ENCODE measurements around the gene OSBPL6.
"Not testable (repeated sequence)": the region's sequence is repeated elsewhere in the genome, so short reads cannot be mapped to it uniquely, and the experiment has no call there.

Gene OSBPL6

DNA sequence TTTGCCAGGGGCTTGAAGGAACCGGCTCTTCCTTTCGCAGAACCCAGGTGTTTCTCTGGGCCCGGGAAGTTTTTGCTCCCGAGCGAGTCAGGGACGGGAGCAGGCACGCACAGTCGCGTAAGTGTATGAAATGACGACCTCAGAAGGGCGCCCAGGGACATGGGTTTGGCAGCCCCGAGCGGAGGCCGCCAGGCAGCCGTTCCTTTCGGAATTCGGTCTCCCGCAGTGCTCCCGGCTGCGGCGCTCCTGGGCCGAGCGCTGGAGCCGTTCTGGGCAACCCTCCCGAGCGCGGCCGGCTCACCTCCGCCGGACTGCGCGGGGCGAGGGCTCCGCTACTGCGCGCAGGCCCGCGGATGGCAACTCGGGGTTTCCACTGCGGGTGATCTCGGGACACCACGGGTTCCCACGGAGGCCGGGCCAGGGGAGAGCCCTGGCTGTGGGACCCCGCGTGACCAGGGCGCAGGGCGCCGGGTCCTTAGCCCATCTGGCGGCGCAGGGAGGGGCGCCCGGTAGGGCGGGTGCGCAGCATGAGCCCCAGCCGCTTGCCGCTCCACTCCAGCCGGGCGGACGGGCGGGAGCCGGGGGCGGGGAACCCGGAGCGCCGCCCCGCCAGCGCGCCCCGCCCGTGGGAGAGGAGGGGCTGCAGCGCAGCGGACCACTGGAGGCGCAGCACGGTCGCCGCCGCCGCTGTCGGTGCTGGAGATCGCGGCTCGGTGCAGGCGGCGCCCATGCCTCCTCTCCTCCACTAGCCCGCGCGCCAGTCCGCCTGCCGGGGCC, at the start of gene OSBPL6:
Gene OSBPL6 (plus strand): TSS at position 690 of the 777 bp plus-strand sequence. CDS start 111,673 bp downstream, outside the sequence.
- peak in 2 of 4 experiments; percentile 4 to 41 for DNase-seq

DNA sequence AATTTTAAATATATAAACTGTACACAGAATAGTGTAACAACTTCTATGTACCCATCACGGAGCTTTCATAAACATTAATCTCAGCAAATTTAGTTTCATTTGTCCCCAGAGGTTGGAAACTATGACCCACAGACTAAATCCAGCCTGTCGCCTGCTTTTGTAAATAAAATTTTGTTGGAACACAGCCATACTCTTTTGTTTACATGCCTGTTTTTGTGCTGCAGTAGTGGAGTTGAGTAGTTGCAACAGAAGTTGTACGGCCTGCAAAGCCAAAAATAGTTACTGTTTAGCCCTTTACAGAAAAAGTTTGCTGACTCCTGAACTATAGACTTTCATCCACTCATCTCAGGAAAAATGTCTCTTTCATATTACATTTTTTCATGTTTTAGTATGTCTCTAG, 42.3 kb upstream of the OSBPL6 start:
- DNase-seq: no peak

DNA sequence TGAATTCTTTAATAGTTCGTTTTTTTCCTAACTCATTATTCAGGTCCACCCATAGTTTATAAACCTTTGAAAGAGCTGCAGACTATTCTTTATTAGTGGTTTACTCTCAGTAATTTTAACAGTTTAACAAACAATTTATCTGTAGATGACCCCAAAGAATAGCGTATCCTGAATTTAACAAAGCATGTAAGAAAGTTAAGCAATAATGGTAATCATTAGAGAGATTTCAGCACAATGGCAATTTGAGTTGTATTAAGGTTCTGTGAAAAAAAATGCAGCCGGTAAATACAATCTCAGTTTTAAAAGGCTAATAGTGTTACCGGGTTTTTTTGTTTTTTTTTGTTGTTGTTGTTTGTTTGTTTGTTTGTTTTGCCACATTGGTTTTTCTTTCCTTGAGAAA, 41.8 kb upstream of the OSBPL6 start:
- no peak for DNase-seq

DNA sequence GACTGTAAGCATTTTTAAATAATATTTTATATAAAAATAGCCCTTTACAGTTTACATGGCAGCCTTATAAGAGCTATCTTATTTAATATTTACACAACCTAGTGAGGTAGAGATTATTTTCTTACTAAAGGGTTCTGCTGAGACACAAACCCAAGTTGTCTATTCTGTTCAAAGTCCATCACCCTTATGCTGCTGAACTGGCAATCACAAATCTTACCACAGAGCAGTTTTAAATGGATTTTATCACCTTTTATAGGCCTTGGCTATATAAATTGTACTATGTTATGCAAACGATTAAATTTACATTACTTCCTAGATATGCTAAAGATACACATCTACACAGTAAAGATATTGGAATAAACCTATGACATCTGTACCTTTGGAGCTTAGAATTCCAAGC, 41.3 kb upstream of the OSBPL6 start:
- DNase-seq: no peak

DNA sequence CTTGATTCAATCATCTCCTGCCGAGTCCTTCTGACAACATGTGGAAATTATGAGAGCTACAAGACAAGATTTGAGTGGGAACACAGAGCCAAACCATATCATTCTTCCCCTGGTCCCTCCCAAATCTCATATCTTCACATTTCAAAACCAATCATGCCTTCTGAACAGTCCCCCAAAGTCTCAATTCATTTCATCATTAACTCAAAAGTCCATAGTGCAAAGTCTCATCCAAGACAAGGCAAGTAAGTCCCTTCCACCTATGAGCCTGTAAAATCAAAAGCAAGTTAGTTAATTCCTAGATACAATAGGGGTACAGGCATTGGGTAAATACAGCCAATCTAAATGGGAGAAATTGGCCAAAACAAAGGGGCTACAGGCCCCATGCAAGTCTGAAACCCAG, 40.4 kb upstream of the OSBPL6 start:
- DNase-seq: not testable (repeated sequence)

DNA sequence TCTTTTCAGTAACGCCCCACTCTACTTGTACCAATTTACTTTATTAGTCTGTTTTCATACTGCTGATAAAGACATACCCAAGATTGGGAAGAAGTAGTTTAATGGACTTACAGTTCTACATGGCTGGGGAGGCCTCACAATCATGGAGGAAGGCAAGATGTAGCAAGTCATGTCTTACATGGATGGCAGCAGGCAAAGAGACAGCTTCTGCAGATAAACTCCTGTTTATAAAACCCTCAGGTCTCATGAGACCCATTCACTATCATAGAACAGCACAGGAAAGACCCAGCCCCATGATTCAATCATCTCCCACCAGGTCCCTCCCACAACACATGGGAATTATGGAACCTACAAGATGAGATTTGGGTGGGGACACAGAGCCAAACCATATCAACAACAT, 38.8 kb upstream of the OSBPL6 start:
- DNase-seq: no peak

DNA sequence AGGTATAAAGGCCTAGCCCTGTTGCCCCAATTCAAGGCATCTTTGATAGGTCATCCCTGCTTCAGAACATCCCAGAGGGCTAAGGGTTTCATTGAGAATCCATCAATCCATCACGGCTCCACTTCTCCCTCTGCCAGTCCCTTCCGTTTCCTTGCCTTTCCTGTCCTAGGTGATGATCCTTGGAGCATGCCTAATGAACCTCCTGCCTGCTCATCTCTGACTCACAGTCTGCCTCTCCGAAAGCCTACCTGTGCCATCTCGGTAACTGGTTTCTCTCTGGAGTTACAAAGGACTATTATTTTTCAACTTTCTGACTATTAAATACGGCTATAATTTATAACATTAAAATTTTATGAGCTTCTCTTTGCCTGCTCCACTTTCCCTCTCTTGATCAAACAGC, 36.7 kb upstream of the OSBPL6 start:
- DNase-seq: no peak

DNA sequence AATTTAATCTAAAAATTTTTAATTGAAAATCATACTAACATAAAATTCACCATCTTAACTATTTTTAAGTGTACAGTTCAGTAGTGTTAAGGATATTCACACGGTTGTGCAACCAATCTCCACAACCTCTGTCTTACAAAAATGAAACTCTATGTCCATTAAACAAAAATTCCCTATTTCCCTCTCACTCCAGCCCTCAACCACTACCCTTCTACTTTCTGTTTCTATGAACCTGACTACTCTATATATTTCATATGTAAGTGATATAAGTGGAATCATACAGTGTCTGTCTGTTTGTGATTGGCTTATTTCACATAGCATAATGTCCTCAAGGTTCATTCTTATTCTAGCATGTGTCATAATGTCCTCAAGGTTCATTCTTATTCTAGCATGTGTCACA, 34.3 kb upstream of the OSBPL6 start:
- DNase-seq: no peak

DNA sequence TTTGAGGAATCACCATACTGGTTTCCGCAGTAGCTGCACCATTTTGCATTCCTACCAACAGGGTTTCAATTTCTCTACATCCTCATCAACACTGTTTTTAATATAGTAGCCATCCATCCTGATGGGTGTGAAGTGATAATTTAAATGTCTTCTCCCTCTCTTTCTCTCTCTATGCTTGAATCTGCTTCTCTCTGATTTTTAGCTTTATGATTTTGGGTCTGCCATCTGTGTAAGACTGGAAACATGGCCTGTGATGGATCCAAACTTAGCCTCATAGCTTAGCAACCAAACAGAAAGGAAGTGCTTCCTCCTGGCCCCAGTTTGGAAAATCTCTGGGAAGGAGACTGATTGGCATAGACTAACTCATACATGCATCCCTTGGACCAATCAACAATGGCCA, 33.7 kb upstream of the OSBPL6 start:
- DNase-seq: no peak

DNA sequence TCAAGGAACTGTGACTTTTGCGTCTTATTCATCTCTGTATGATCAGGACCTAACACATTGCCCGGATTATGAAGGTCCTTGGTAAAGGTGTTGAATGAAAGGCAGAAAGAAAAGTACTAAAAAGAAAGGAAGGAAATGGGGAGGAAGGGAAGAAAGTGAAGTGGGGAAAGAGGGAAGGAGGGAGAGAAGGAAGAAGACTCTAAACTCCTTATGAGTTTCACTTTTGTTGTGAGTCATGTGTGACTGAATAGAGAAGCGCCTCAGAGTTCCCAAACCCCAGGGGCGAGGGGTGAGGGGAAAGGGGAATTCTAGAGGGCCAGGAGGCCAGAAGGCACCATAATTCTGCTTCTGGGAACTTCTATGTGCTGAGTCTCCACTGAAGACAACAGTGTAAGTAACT, 30.9 kb upstream of the OSBPL6 start:
- no peak for DNase-seq

DNA sequence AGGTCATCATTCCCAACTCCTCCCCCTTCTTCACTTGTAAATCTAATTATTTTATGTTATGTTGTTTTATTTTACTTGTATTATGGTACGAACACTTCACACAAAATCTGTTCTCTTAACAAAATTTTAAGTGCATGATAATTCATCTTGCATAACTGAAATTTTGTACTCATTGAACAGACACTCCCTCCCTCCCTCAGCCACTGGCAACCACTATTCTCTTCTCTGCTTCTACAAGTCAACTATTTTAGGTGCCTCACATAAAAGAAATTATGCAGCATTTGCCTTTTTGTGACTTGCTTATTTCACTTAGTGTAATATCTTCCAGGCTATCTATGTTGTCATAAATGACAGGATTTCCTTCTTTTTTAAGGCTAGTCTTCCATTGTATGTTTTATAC, 30.4 kb upstream of the OSBPL6 start:
- DNase-seq: no peak

DNA sequence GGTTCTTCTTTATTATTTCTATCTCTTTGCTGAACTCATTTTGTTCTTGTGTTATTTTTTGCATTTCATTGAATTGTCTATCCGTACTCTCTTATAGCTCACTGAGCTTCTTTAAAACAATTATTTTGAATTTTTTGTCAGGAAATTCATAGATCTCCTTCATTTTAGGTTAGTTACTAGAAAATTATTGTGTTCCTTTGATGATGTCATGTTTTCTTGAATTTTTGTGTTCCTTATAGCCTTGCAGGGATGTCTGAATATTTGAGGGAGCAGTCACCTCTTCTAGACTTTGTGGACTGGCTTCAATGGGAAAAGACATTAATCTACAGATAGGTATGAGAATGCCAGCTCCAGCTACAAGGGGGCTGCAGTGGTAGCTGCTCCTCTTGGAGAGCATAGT, 20.7 kb upstream of the OSBPL6 start:
- no peak for DNase-seq

DNA sequence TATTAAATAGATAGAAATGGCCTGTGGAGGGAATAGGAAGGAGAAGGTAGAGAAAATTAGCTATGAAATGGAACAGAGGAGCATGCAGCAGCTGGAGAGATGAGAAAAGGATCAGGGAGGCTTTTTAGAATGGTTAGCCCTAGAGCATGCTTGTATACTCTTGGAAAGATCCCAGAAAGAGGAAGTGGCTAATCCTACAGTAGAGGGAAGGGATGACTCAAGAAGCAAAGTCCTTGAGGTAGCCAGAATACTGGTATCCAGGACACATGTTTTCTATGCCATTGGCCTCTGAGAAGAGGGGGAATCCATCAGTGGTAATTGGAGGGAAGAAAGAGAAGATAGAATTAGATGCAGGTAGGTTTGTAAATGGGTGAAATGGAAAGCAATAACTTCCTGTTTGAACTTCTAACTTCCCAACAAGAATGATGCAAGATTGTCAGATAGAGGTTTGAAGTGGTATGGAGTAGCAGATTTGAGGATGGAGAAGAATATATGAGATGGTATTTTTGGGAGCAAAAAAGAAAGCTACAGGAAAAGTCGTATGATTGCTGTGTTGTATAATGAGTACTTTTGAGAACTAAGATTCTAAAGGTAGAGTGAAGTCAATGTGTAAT, 17.1 kb upstream of the OSBPL6 start:
- no peak for DNase-seq

DNA sequence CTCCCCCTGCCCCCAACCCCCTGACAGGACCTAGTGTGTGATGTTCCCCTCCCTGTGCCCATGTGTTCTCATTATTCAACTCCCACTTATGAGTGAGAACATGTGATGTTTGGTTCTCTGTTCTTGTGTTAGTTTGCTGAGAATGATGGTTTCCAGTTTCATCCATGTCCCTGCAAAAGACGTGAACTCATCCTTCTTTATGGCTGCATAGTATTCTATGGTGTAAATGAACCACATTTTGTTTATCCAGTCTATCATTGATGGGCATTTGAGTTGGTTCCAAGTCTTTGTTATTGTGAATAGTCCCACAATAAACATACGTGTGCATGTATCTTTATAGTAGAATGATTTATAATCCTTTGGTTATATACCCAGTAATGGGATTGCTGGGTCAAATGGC, 13.7 kb upstream of the OSBPL6 start:
- not testable (repeated sequence) for DNase-seq

DNA sequence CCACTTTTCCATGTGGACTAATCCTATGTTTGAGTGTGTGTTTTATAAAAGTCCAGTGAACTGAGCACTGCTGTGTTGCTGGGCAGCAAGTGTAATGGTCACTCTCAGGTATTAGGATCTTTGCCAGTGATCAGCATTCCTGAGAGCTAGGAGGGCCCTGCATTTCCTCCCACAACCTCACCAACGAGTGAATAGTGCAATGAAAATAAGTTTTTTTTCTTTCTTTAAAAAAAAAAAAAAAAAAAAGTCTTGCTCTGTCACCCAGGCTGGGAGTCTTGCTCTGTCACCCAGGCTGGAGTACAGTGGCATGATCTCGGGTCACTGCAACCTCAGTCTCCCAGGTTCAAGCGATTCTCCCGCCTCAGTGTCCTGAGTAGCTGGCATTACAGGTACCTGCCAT, 6.5 kb upstream of the OSBPL6 start:
- no peak for DNase-seq

DNA sequence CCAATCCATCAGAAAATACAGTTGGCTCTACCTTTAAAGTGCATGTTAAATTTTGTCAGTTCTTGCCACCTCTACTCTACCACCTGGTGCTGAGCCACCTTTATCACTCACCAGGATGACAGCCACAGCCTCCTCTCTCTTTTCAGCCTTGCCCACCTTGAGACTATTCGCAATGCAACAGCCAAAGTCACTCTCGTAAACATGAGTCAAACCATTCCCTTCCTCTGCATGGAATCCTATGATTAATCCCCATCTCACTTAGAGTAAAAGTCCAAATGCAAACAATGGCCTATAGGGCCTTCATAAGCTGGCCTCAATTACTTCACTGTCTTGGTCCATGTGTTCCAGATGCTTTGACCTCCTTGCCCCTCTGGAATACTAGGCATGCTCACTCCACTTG, 5.8 kb upstream of the OSBPL6 start:
- DNase-seq: no peak

DNA sequence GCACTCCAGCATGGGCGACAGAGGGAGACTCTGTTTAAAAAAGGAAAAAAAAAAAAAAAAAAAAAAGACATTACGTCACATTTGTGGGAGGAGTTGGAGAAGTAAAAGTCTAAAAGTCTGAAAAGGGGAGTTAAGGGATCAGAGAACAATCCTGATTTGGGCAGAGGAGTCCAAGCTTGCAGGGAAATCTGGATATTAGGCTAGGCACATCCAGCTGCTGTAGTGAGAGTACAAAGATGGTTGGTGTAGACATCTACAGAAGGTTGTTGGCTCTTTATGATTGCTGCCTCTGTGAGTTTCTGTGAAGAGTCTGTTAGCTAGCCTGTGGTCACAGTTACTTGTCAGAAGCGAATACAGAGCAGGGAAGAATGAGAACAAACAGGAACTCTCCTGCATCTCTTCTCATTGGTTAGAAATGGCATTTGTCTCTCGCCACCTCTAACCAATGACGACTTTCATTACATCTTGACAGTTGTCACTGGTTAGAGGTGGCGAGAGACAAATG, 3.3 kb upstream of the OSBPL6 start:
- DNase-seq: no peak

DNA sequence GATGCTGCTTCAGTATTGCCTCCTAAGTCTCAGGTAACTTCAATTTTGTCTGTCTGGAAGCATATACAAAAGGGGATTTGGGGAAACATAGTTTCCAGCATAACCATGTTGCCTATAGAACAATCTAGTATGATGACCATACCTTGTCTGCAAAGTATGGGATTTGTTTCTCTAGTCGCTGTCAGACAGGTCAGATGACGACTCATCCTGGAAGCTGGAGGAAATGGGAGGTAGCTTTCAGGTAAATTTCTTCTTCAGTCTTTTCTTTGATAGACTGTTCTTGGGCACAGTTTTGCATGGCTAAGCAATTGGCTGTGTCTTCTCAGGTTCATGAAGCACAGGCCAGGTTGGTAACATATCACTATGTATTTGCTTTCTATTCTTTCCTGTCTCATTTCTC, 2.8 kb upstream of the OSBPL6 start:
- DNase-seq: no peak

DNA sequence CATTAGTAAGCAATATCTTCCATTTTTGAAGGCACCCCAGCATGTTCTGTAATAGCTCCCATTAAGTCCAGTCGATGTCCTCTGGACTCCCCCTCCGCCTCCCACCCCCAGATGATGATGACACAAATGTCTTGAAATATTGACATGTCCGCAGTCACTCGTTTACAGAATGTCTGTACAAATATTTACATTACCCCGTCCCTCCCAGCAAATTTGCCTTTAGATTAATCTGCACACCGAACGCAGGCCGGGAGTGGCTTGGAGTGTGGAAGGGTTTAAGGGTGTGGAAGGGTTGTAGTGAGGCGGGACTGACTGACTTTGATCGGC, 853 bp upstream of the OSBPL6 start:
- DNase-seq: no peak

DNA sequence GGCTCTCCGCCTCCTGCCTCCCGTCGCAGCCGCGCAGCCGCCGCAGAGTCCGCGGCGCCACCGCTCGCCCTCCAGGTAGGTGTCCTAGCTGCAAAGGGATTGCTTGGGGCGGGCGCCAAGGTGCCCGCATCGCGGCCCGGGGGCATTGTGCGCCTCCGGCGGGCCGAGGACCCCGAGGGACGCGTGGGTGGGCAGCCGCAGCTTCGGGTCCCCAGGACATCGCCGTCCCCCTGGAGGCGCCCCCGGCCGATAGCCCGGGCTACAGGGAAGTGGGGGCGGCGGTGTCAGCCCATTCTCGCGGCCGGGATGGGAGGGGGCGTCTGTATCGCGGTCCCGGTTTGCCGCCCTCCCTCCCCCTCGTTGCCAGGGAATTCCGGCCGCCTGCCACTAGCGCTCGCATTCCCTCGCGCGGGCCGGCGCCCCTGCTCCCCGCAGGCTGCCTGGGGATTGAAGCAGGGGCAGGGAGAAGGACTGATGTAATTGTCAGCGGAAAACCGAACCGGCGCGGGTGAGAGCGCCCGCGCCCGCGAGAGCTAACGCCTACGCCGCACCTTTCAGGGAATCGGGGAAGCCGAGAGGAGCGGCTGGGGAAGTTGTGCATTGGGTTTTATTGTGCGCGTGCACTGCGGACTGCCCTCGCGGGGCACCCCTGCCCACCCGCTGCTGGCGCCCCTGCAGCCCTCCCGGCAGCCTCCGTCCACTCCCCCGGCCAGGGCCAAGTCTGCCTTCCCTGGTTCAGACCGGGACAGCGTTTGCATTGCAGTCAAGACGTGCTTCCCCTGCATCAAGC, 483 bp downstream of the OSBPL6 start:
- DNase-seq: no peak

DNA sequence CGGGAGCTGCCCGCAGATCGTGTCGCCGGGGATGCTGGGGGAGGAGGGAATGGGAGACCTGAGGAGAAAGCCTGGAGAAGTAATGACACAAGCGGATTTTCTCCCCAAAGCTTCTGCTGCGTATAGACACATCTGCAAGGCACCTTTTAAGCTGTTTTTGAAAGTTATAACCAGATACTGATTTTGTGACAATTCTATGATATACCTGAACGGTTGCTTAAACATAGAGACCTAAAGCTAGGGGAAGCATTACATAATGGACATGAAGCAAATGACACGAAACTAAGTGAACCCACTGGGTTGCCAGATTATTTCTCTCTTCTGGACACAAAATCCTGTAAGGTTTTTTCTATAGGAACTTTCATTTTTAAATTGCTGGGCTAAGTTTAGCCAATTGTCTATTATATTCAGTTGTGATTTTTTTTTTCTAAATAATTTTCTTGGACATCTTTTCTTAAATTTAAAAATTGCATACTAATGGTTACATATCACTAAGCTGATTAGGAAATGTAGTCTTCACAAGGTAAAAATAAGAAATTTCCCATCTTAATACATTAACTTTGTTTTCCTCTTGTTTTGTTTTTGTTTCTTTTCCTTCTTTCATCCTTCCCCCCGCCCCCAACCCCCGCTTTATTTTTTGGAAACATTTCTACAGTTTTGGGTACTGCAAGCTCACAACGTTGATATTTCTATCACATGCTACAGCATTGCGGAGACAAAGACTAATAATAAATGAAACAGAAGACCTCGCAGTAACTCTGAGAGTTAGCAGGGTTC, 1.3 kb downstream of the OSBPL6 start:
- no peak for DNase-seq

DNA sequence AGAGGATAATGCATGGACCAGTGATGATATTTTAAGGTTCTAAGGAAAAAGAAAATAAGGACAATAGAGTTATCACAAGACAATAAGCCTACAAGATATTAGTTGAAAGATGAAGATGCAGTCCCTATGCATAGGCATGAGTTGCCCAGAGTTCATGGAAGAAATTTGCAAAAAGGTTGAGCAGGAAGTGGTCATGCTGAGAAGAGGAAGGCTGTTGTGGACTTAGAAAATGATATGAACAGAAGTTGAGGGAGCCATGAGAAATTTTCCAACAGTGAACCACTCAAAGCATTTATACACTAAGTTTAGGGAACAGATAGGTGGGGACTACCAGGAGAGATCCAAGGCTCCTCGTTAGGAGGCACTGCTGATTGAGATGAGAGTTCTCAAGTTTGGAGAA, 3.5 kb downstream of the OSBPL6 start:
- DNase-seq: no peak

DNA sequence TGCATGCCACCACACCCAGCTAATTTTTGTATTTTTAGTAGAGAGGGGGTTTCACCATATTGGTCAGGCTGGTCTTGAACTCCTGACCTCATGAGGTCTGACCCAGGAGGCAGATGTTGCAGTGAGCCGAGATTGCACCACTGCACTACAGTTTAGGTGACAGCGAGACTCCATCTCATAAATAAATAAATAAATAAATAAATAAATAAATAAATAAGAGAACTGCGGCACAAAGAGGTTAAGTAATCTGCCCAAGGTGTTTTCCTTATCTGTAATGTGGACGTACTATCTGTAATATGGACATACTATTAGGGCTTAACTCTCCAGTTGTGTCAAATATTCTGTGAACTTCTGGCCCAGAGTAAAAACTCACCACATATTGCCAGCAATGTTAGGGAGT, 4.1 kb downstream of the OSBPL6 start:
- DNase-seq: not testable (repeated sequence)
